Thyroid gland (tissue), 4 donors: ENCODE measurements around the gene WNT11. TPM values are rescaled to one million over a fixed set of nuclear protein-coding genes. Genes with fewer than 3 reads are reported as not detected.

Source experiments
- DNase-seq, 2 donors: peaks; one replicate each; pipeline ENCODE4 v3.0.0-alpha.2; 2019
- H3K27ac ChIP-seq, 3 donors: fragments of 200-600 bp; sonication (generic); 1 replicate in 2 of 3; 2 replicates in 1 of 3; pipeline ENCODE4 v1.5.1; 2016 to 2019; ENCODE audit warnings: mild to moderate bottlenecking in 1 of 3, moderate library complexity in 1 of 3
- H3K27me3 ChIP-seq: fragments of 200-600 bp; sonication (generic); one replicate; pipeline ENCODE4 v1.5.1; 2019
- H3K36me3 ChIP-seq, 2 donors: fragments of 200-600 bp; sonication (generic); one replicate each; pipeline ENCODE4 v1.5.1; 2016 to 2019
- H3K4me1 ChIP-seq, 2 donors: fragments of 200-600 bp; sonication (generic); one replicate each; pipeline ENCODE4 v1.5.1; 2017 to 2019
- H3K4me3 ChIP-seq, 3 donors: fragments of 200-600 bp; sonication (generic); replicated peaks in 1 of 3; 1 replicate in 2 of 3; 2 replicates in 1 of 3; pipeline ENCODE4 v1.5.1; 2016; ENCODE audit warnings: mild to moderate bottlenecking in 1 of 3
- H3K9me3 ChIP-seq: fragments of 200-600 bp; sonication (generic); one replicate; pipeline ENCODE4 v1.5.1; 2017
- POLR2A ChIP-seq, 2 donors: fragments of 450-650 bp; IDR thresholded peaks; one replicate each; pipeline ENCODE4 v1.6.1; 2017; ENCODE audit warnings: antibody characterized with exemption in 2 of 2, mild to moderate bottlenecking in 2 of 2, moderate library complexity in 1 of 2
- WGBS, 2 donors: methylation state at CpG; one replicate each; pipeline ENCODE4 v1.1.5; 2017; 5-methylcytosine and 5-hydroxymethylcytosine counted together
- intact Hi-C: fragments of 100-400 bp; cut with DNase I; formaldehyde crosslinking; loops from one replicate; pipeline ENCODE4 v1.15.1; 2023
- total RNA-seq, 4 donors: library from RNA; depleted of rRNA; stranded (reverse); fragments of >200 nt; gene quantifications; one replicate each; pipeline ENCODE4 v1.2.3, GENCODE V29; 2016
- TF ChIP-seq, protein P1 (sequence below), 6 experiments: fragments of 200-600 bp in 3 of 6; fragments of 450-650 bp in 3 of 6; sonication (generic) in 3 of 6; IDR thresholded peaks; one replicate each; pipeline ENCODE4 v1.5.1; 2016 to 2019; ENCODE audit warnings: antibody characterized with exemption in 6 of 6, mild to moderate bottlenecking in 2 of 6, inconsistent platforms in 1 of 6, moderate library complexity in 1 of 6

Gene WNT11
- total RNA-seq, 4 donors from 2014 or later = 7.3 to 31.5 (median 10.7) TPM

DNA sequence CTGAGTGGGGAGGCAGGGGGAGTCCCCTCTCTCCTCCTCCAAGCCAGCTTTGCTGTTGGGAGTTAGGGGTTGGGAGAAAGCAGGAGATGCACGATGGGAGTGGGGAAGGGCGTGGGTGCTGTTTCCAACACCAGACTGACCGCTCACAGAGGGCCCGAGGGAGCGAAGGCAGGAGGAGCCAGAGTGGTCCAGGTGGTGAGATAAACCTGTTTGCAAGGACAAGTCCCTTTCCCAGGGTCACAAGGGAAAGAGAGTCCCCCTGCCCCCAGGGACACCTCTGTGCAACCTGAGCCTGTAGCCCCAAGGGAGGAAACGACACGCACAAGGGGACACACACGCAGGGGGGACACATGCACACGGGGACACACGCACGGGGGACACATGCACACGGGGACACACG lies 42.2 kb downstream of the WNT11 start:
- no peaks in the 10 kb centered on the region for H3K27me3 ChIP-seq
- no peak overlapping the region for H3K4me3 ChIP-seq
- H3K4me1 ChIP-seq = peaks cover 9 to 16% of the 10 kb centered on the region in 2 donors
- no peaks in the 10 kb centered on the region for H3K9me3 ChIP-seq
- DNase-seq = no peak
- H3K36me3 ChIP-seq = no peaks in the 10 kb centered on the region
- no peak overlapping the region for H3K27ac ChIP-seq
- intact Hi-C loops = no loop called here
- TF ChIP-seq, protein P1, sequence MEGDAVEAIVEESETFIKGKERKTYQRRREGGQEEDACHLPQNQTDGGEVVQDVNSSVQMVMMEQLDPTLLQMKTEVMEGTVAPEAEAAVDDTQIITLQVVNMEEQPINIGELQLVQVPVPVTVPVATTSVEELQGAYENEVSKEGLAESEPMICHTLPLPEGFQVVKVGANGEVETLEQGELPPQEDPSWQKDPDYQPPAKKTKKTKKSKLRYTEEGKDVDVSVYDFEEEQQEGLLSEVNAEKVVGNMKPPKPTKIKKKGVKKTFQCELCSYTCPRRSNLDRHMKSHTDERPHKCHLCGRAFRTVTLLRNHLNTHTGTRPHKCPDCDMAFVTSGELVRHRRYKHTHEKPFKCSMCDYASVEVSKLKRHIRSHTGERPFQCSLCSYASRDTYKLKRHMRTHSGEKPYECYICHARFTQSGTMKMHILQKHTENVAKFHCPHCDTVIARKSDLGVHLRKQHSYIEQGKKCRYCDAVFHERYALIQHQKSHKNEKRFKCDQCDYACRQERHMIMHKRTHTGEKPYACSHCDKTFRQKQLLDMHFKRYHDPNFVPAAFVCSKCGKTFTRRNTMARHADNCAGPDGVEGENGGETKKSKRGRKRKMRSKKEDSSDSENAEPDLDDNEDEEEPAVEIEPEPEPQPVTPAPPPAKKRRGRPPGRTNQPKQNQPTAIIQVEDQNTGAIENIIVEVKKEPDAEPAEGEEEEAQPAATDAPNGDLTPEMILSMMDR (IDR thresholded peaks at IDR 0.05) = no peak
- no peak for TF ChIP-seq POLR2A (IDR thresholded peaks at IDR 0.05)
- 84 to 89% methylated on average over 9 to 12 of the region's 13 CpGs for WGBS, 2 donors

DNA sequence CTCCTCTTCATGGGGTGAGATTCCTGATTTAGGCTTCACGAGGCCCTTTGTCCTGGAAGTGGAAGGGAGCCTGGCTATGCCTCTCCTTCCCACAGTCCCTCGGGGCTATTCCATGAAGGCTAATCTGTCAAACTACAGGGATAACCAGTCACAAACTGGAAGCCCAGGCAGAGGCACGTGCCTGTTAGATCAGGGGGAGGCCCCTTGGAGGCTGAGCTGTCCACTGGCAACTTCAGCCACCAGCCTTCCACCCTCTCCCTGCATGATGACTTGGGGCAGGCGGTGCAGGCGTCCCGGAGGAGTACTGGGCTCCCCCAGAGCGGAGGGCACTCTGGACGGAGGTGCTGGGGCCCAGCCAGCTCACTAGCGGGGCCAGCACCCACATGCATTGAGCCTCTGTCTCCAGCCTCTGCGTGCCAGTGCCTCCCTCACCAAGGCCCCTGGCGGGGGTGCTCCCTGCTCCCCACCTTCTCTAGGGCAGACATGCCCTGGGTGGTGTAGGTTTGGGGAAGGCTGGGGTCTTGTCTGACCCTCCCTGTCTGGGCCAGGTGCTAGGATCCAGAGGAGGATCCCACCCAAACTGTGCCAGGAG lies 42.9 kb downstream of the WNT11 start:
- no peaks in the 10 kb centered on the region for H3K27me3 ChIP-seq
- intact Hi-C loops = no loop called here
- no peak overlapping the region for H3K27ac ChIP-seq
- TF ChIP-seq, protein P1 (IDR thresholded peaks at IDR 0.05) = no peak
- no peak for TF ChIP-seq POLR2A (IDR thresholded peaks at IDR 0.05)
- no peak for DNase-seq
- 79 to 95% methylated on average over 2 to 4 of the region's 11 CpGs for WGBS, 2 donors
- H3K4me1 ChIP-seq = peaks cover 9 to 16% of the 10 kb centered on the region in 2 donors
- H3K4me3 ChIP-seq = no peak overlapping the region
- no peaks in the 10 kb centered on the region for H3K36me3 ChIP-seq
- H3K9me3 ChIP-seq = no peaks in the 10 kb centered on the region

DNA sequence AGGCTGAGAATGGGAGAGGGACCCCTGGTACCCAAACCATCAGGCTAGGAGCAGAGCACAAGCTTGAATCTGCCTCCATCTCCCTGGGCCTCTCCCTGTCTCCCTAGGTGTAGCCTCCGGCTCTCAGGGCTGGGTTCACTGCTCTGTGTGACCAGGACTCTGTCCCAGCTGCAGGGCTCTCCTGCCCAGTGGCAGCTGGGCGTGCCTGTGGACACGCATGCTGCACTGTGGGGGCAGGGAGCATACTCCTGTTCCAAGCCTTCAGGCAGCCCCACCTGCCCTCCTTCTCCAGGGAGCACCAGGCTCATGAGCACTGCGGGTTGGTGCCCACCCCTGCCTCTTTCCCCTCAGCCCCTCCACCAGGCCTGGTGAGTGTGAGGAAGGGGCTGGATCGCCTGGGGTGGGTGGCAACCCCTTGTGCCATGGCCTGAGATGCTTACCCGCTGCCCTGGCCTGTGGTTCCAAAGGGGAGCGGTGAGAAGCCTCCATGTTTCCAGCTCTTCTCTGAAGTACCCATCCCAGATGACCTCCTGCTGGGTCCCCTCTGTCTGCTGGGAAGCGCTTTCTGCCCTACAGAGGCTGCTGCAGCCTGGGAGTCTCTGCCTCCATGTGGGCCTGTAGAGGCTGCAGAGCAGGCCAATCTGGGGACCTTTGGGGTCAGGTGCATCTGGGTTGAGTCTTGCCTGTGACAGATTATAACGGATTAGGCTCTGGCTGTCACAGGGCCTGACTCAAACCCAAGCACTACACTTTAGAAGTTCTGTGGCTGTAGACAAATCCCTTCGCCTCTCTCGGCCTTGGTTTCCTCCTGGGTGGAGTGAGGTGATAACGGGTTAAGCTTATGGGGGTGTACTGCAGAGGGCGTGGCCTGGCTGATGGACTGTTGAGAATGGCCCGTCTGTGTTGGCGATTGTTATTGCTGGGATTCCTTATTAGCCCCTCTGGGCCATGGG lies 43.7 kb downstream of the WNT11 start:
- whole genome bisulfite sequencing, 2 donors = 78 to 83% methylated on average over 11 to 15 of the region's 15 CpGs
- H3K27ac ChIP-seq = no peak overlapping the region
- no peaks in the 10 kb centered on the region for H3K9me3 ChIP-seq
- DNase-seq = peak; percentile 63 to 69
- H3K36me3 ChIP-seq = no peaks in the 10 kb centered on the region
- intact Hi-C loops = no loop called here
- no peak overlapping the region for H3K4me3 ChIP-seq
- no peaks in the 10 kb centered on the region for H3K27me3 ChIP-seq
- peaks cover 9 to 16% of the 10 kb centered on the region in 2 donors for H3K4me1 ChIP-seq
- TF ChIP-seq POLR2A (IDR thresholded peaks at IDR 0.05) = no peak
- TF ChIP-seq, protein P1 (IDR thresholded peaks at IDR 0.05) = no peak

DNA sequence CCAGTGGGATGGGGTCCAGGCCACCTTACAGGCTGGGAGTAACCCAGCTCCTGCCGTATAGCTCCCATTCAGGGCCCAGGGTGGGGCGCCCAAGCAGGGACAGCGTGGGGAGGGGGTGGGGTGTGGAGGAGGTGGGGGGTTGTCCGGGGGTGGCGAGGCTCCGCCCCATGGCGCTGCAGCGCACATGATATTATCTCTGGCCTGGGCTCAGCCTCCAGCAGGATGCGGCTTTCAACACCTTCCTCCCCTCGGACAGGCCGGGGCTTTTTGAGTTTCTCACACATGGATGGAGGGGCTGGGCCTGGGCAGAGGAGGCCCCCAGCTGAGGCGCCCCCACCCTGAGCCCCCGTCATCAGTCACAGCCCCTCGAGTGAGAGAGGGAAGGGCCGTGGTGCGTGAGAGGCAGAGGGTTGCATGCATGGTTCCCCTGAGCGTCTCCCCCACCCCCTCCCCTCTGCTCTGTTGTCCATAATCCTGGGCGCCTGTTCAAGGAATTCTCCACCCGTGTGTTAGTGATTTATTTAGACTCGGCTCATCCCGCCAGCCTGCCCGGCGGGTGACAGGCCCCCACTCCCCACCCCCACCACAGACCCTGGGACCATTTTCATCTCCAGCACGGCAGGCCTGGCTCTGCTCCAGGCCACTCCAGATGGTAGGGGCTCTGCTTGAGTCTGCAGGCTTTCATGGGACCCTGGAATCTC lies 44.9 kb downstream of the WNT11 start:
- Histone ChIP-seq H3K4me3 (no peak overlapping the region), H3K36me3 (no peaks in the 10 kb centered on the region), H3K4me1 (peaks cover 9 to 16% of the 10 kb centered on the region in 2 donors), H3K27me3 (no peaks in the 10 kb centered on the region), H3K9me3 (no peaks in the 10 kb centered on the region), H3K27ac (no peak overlapping the region)
- TF ChIP-seq, protein P1 (IDR thresholded peaks at IDR 0.05) = no peak
- TF ChIP-seq POLR2A (IDR thresholded peaks at IDR 0.05) = no peak
- WGBS, 2 donors = 10% methylated on average over 2 of the region's 24 CpGs; no CpG with 5 or more reads in 1 of the 2 donors
- DNase-seq = peak; percentile 31 to 32
- intact Hi-C loops = no loop called here
